Measurements from ENCODE around the gene IL3.

- TF ChIP-seq CTCF (conservative IDR thresholded peaks at IDR 0.05; ENCODE audit: low read depth in 2 of 2), result no peak
- no peak for TF ChIP-seq POLR2AphosphoS5 (IDR thresholded peaks at IDR 0.05; ENCODE audit: low read depth)
- no peak for TF ChIP-seq CREB1 (CRISPR knock-in tag; IDR thresholded peaks at IDR 0.05; ENCODE audit: low read depth)
- no peak for TF ChIP-seq EZH2 (IDR thresholded peaks at IDR 0.05; ENCODE audit: low read depth, unreplicated experiment)
- no peak for TF ChIP-seq JUNB (IDR thresholded peaks at IDR 0.05; ENCODE audit: unreplicated experiment)
- TF ChIP-seq EZH2phosphoT487 (IDR thresholded peaks at IDR 0.05; ENCODE audit: unreplicated experiment), result no peak
- TF ChIP-seq NANOG (IDR thresholded peaks at IDR 0.05; ENCODE audit: borderline replicate concordance), result no peak
- no peak for TF ChIP-seq REST (IDR thresholded peaks at IDR 0.05; ENCODE audit: unreplicated experiment)
- no peak for TF ChIP-seq ZNF114 (CRISPR knock-in tag; IDR thresholded peaks at IDR 0.05)
- TF ChIP-seq ZNF331 (CRISPR knock-in tag; IDR thresholded peaks at IDR 0.05; ENCODE audit: low read depth), result no peak
- no peak for TF ChIP-seq STAT1 (IDR thresholded peaks at IDR 0.05; ENCODE audit: unreplicated experiment)
- no peak for TF ChIP-seq ETS1 (IDR thresholded peaks at IDR 0.05)
- TF ChIP-seq ZNF462 (CRISPR knock-in tag; IDR thresholded peaks at IDR 0.05), result no peak
Observed at GRCh38 chr5:132079619-132080018, 19.2 kb downstream of the IL3 start.

Measured in GM23338 (cell line).